CD4-positive, alpha-beta T cell treated with Interleukin-1 beta for 1 hour (primary cell): ENCODE measurements around the gene SPC24.
"Not testable (repeated sequence)": the region's sequence is repeated elsewhere in the genome, so short reads cannot be mapped to it uniquely, and the experiment has no call there.

ENCODE experiments used
- DNase-seq, 2 donors: peaks; one replicate each; pipeline ENCODE4 v3.0.0-alpha.2; 2020 to 2022

SPC24 gene

GRCh38 chr19:11164296-11164695, 8.7 kb upstream of the SPC24 start:
- no peak for DNase-seq

GRCh38 chr19:11160440-11160768, 4.8 kb upstream of the SPC24 start:
- not testable (repeated sequence) for DNase-seq

- no peak for DNase-seq
These were observed 4.2 kb upstream of the SPC24 start for GRCh38 chr19:11159598-11160439.

GRCh38 chr19:11154683-11155047, 917 bp downstream of the SPC24 start:
- no peak for DNase-seq

GRCh38 chr19:11152318-11153062, 3.1 kb downstream of the SPC24 start:
- DNase-seq, result no peak

- DNase-seq, result no peak
These were observed 4.4 kb downstream of the SPC24 start for GRCh38 chr19:11151181-11151580.

GRCh38 chr19:11148001-11148400, 7.6 kb downstream of the SPC24 start:
- DNase-seq, result no peak

- no peak for DNase-seq
These were observed 10.1 kb downstream of the SPC24 start for GRCh38 chr19:11145536-11145924.

GRCh38 chr19:11142528-11143171, 12.9 kb downstream of the SPC24 start:
- DNase-seq, result no peak

- no peak for DNase-seq
These were observed 13.6 kb downstream of the SPC24 start for GRCh38 chr19:11141937-11142527.

- DNase-seq, result no peak
These were observed 14.7 kb downstream of the SPC24 start for GRCh38 chr19:11140896-11141295.

- DNase-seq, result not testable (repeated sequence)
These were observed 15.5 kb downstream of the SPC24 start for GRCh38 chr19:11140023-11140538.

GRCh38 chr19:11138601-11139300, 16.8 kb downstream of the SPC24 start:
- no peak for DNase-seq

GRCh38 chr19:11137542-11138384, 17.8 kb downstream of the SPC24 start:
- peak; percentile 46 to 66 for DNase-seq

GRCh38 chr19:11136400-11137101, 19.0 kb downstream of the SPC24 start:
- DNase-seq, result no peak

GRCh38 chr19:11131471-11131870, 24.1 kb downstream of the SPC24 start:
- DNase-seq, result no peak

- DNase-seq, result peak; percentile 72 to 77
These were observed 24.6 kb downstream of the SPC24 start for GRCh38 chr19:11130824-11131455.

GRCh38 chr19:11127905-11128304, 27.7 kb downstream of the SPC24 start:
- DNase-seq, result no peak

- DNase-seq, result peak; percentile 74 to 80
These were observed 29.4 kb downstream of the SPC24 start for GRCh38 chr19:11125994-11126685.

GRCh38 chr19:11124157-11124556, 31.4 kb downstream of the SPC24 start:
- DNase-seq, result not testable (repeated sequence)
